IMR-90 (cell line): Measurements from ENCODE around the gene CYP2W1.

Experiments used
- CTCF ChIP-seq: conservative IDR thresholded peaks from 2 replicates; pipeline ENCODE4 v1.5.1; 2012; ENCODE audit warnings: mild to moderate bottlenecking, low read depth, low read length, improper control_type of control experiment
- MAFK ChIP-seq: IDR thresholded peaks from 2 replicates; pipeline ENCODE4 v1.6.1; 2012; ENCODE audit warnings: low read depth, low read length, improper control_type of control experiment
- POLR2A ChIP-seq: IDR thresholded peaks from 2 replicates; pipeline ENCODE4 v1.6.1; 2012; ENCODE audit warnings: mild to moderate bottlenecking, low read depth, low read length

GRCh38 chr7:939843-940242 lies 43.1 kb upstream of the CYP2W1 start:
- TF ChIP-seq CTCF (no peak), MAFK (no peak), POLR2A (no peak)
